ENCODE measurements around the gene ADAMTSL5.

ADAMTSL5 gene

GRCh38 chr19:1467215-1467489, 45.7 kb downstream of the ADAMTSL5 start:
- no peaks in the 10 kb centered on the region for H3F3A ChIP-seq (ENCODE audit: low read depth)
- no peaks in the 10 kb centered on the region for H3K9me2 ChIP-seq (replicated peaks; ENCODE audit: low read depth, low read length)
- H3K9me3 ChIP-seq (ENCODE audit: insufficient read depth, low read depth, low read length): no peaks in the 10 kb centered on the region
- H2AFZ ChIP-seq (ENCODE audit: low read length): no peak overlapping the region
- no peak for TF ChIP-seq EZH2phosphoT487 (IDR thresholded peaks at IDR 0.05; ENCODE audit: borderline replicate concordance)
- TF ChIP-seq, protein P1, sequence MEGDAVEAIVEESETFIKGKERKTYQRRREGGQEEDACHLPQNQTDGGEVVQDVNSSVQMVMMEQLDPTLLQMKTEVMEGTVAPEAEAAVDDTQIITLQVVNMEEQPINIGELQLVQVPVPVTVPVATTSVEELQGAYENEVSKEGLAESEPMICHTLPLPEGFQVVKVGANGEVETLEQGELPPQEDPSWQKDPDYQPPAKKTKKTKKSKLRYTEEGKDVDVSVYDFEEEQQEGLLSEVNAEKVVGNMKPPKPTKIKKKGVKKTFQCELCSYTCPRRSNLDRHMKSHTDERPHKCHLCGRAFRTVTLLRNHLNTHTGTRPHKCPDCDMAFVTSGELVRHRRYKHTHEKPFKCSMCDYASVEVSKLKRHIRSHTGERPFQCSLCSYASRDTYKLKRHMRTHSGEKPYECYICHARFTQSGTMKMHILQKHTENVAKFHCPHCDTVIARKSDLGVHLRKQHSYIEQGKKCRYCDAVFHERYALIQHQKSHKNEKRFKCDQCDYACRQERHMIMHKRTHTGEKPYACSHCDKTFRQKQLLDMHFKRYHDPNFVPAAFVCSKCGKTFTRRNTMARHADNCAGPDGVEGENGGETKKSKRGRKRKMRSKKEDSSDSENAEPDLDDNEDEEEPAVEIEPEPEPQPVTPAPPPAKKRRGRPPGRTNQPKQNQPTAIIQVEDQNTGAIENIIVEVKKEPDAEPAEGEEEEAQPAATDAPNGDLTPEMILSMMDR (conservative IDR thresholded peaks at IDR 0.05; ENCODE audit: low read length): no peak
- H3K36me3 ChIP-seq (ENCODE audit: insufficient read depth, low read length): no peaks in the 10 kb centered on the region
- no peaks in the 10 kb centered on the region for H3K27me3 ChIP-seq (ENCODE audit: insufficient read depth, low read length, poor library complexity, severe bottlenecking)
- no peak overlapping the region for H3K4me2 ChIP-seq (ENCODE audit: low read depth, low read length, poor library complexity, severe bottlenecking)
- H4K20me1 ChIP-seq (ENCODE audit: insufficient read depth, low read length, poor library complexity, severe bottlenecking): peaks cover 14% of the 10 kb centered on the region
- no peak overlapping the region for H3K9ac ChIP-seq (ENCODE audit: low read depth, low read length, poor library complexity, severe bottlenecking)
- no peak overlapping the region for H3K4me3 ChIP-seq (ENCODE audit: low read length, poor library complexity, severe bottlenecking)
- no peaks in the 10 kb centered on the region for H3K4me1 ChIP-seq (ENCODE audit: insufficient read depth, low read length, poor library complexity, severe bottlenecking)
- no peaks in the 10 kb centered on the region for H3K79me2 ChIP-seq (ENCODE audit: insufficient read depth, low read length)

DNA sequence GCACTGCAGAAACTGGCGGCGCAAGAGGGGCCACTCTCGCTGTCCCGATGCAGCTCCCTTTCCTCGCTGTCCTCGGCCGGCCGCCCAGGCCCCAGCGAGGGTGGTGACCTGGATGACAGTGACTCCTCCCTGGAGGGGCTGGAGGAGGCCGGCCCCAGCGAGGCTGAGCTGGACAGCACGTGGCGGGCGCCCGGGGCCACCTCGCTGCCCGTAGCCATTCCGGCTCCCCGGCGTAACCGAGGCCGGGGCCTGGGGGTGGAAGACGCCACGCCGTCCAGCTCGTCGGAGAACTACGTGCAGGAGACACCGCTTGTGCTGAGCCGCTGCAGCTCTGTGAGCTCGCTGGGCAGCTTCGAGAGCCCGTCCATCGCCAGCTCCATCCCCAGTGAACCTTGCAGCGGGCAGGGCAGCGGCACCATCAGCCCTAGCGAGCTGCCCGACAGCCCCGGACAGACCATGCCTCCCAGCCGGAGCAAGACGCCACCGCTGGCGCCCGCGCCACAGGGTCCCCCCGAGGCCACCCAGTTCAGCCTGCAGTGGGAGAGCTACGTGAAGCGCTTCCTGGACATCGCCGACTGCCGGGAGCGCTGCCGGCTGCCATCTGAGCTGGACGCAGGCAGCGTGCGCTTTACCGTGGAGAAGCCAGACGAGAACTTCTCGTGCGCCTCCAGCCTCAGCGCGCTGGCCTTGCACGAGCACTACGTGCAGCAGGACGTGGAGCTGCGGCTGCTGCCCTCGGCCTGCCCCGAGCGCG, 46.2 kb downstream of the ADAMTSL5 start:
- TF ChIP-seq, protein P1 (conservative IDR thresholded peaks at IDR 0.05; ENCODE audit: low read length): no peak
- no peak for TF ChIP-seq EZH2phosphoT487 (IDR thresholded peaks at IDR 0.05; ENCODE audit: borderline replicate concordance)
- H3K27me3 ChIP-seq (ENCODE audit: insufficient read depth, low read length, poor library complexity, severe bottlenecking): no peaks in the 10 kb centered on the region

GRCh38 chr19:1466018-1466460, 46.8 kb downstream of the ADAMTSL5 start:
- H3K36me3 ChIP-seq (ENCODE audit: insufficient read depth, low read length): no peaks in the 10 kb centered on the region
- H3K27me3 ChIP-seq (ENCODE audit: insufficient read depth, low read length, poor library complexity, severe bottlenecking): no peaks in the 10 kb centered on the region

More for the DNA sequence above, 46.2 kb downstream of the ADAMTSL5 start:
- no peak overlapping the region for H3K4me2 ChIP-seq (ENCODE audit: low read depth, low read length, poor library complexity, severe bottlenecking)
- no peak overlapping the region for H3K9ac ChIP-seq (ENCODE audit: low read depth, low read length, poor library complexity, severe bottlenecking)
- no peaks in the 10 kb centered on the region for H3K36me3 ChIP-seq (ENCODE audit: insufficient read depth, low read length)
- no peaks in the 10 kb centered on the region for H3F3A ChIP-seq (ENCODE audit: low read depth)
- H3K4me1 ChIP-seq (ENCODE audit: insufficient read depth, low read length, poor library complexity, severe bottlenecking): no peaks in the 10 kb centered on the region
- H3K9me3 ChIP-seq (ENCODE audit: insufficient read depth, low read depth, low read length): no peaks in the 10 kb centered on the region
- H2AFZ ChIP-seq (ENCODE audit: low read length): no peak overlapping the region
- H3K79me2 ChIP-seq (ENCODE audit: insufficient read depth, low read length): no peaks in the 10 kb centered on the region
- peaks cover 13% of the 10 kb centered on the region for H4K20me1 ChIP-seq (ENCODE audit: insufficient read depth, low read length, poor library complexity, severe bottlenecking)
- no peaks in the 10 kb centered on the region for H3K9me2 ChIP-seq (replicated peaks; ENCODE audit: low read depth, low read length)
- no peak overlapping the region for H3K4me3 ChIP-seq (ENCODE audit: low read length, poor library complexity, severe bottlenecking)

More at GRCh38 chr19:1466018-1466460, 46.8 kb downstream of the ADAMTSL5 start:
- no peaks in the 10 kb centered on the region for H3K9me3 ChIP-seq (ENCODE audit: insufficient read depth, low read depth, low read length)
- H3K4me2 ChIP-seq (ENCODE audit: low read depth, low read length, poor library complexity, severe bottlenecking): no peak overlapping the region
- no peaks in the 10 kb centered on the region for H3F3A ChIP-seq (ENCODE audit: low read depth)
- H3K9me2 ChIP-seq (replicated peaks; ENCODE audit: low read depth, low read length): no peaks in the 10 kb centered on the region
- peaks cover 7% of the 10 kb centered on the region for H4K20me1 ChIP-seq (ENCODE audit: insufficient read depth, low read length, poor library complexity, severe bottlenecking)
- no peaks in the 10 kb centered on the region for H3K4me1 ChIP-seq (ENCODE audit: insufficient read depth, low read length, poor library complexity, severe bottlenecking)
- no peak overlapping the region for H2AFZ ChIP-seq (ENCODE audit: low read length)
- TF ChIP-seq, protein P1 (conservative IDR thresholded peaks at IDR 0.05; ENCODE audit: low read length): no peak
- no peak for TF ChIP-seq EZH2phosphoT487 (IDR thresholded peaks at IDR 0.05; ENCODE audit: borderline replicate concordance)
- no peaks in the 10 kb centered on the region for H3K79me2 ChIP-seq (ENCODE audit: insufficient read depth, low read length)
- no peak overlapping the region for H3K4me3 ChIP-seq (ENCODE audit: low read length, poor library complexity, severe bottlenecking)
- H3K9ac ChIP-seq (ENCODE audit: low read depth, low read length, poor library complexity, severe bottlenecking): no peak overlapping the region
